Activated naive CD8-positive, alpha-beta T cell treated with anti-CD3 and anti-CD28 coated beads, Interleukin-2, amount 50 U/mL, for 16 hours (primary cell): ENCODE results near the gene DNAJC18.

Source experiments
- DNase-seq: peaks from one replicate; pipeline ENCODE4 v3.0.0-alpha.2; 2020; ENCODE audit warnings: low read depth, low spot score

DNAJC18 gene

GRCh38 chr5:139403787-139404483 lies 35.4 kb downstream of the DNAJC18 start, which contains the start of gene SPATA24:
Gene SPATA24 (minus strand): TSS chr5:139404089. CDS start chr5:139404060, 29 bp downstream.
- DNase-seq, result peak; percentile 98

- DNase-seq, result no peak
Observed at GRCh38 chr5:139403418-139403786, 35.9 kb downstream of the DNAJC18 start.

- no peak for DNase-seq
Observed at GRCh38 chr5:139402561-139403158, 36.7 kb downstream of the DNAJC18 start.

- DNase-seq, result no peak
Observed at GRCh38 chr5:139401546-139401945, 37.8 kb downstream of the DNAJC18 start.

- no peak for DNase-seq
Observed at GRCh38 chr5:139399501-139400121, 39.7 kb downstream of the DNAJC18 start.

- no peak for DNase-seq
Observed at GRCh38 chr5:139397921-139398320, 41.4 kb downstream of the DNAJC18 start.

- DNase-seq, result no peak
Observed at GRCh38 chr5:139396691-139397090, 42.6 kb downstream of the DNAJC18 start.

GRCh38 chr5:139395844-139396640 lies 43.3 kb downstream of the DNAJC18 start:
- no peak for DNase-seq

- DNase-seq, result no peak
Observed at GRCh38 chr5:139394654-139395566, 44.4 kb downstream of the DNAJC18 start, which contains the start of gene PROB1. Gene PROB1 (minus strand): TSS chr5:139395104. CDS start chr5:139395081, 23 bp downstream.

GRCh38 chr5:139394123-139394653 lies 45.1 kb downstream of the DNAJC18 start:
- DNase-seq, result no peak

GRCh38 chr5:139393497-139394122 lies 45.7 kb downstream of the DNAJC18 start:
- DNase-seq, result no peak

- peak; percentile 47 for DNase-seq
Observed at GRCh38 chr5:139392678-139393496, 46.4 kb downstream of the DNAJC18 start.

- DNase-seq, result no peak
Observed at GRCh38 chr5:139392324-139392677, 47.0 kb downstream of the DNAJC18 start.

GRCh38 chr5:139391570-139392323 lies 47.6 kb downstream of the DNAJC18 start:
- no peak for DNase-seq

GRCh38 chr5:139390639-139391569 lies 48.4 kb downstream of the DNAJC18 start:
- DNase-seq, result no peak

GRCh38 chr5:139389701-139390638 lies 49.4 kb downstream of the DNAJC18 start, which contains the start of gene MZB1:
Gene MZB1 (minus strand): TSS chr5:139389913. CDS start chr5:139389856, 57 bp downstream.
- DNase-seq, result no peak
